ENCODE data around the gene TMEM108.

The TMEM108 gene

DNA sequence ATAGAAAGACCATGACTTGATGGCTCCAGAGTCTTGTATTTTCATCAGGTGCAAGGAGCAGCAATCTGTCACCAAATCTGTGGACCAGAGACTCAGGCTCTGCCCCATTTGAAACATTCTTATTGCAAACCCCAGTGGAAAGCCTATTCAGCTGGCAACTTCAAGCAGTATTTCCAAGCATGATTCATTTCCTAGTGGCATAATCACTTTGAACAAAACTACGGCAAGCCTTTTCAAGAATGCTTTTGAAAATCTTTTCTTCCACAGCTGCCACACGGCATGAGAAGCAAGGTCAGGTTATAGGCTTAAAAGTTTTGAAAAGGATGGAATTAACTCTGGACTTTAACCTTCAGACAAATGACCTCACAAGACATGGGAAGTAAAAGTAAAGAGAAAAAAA lies 239.6 kb downstream of the TMEM108 start:
- DNase-seq (ENCODE audit: low read depth): no peak

- no peak for DNase-seq (ENCODE audit: low read depth)
Measured at GRCh38 chr3:133278260-133279043, 240.3 kb downstream of the TMEM108 start.

- no peak for DNase-seq (ENCODE audit: low read depth)
Measured at GRCh38 chr3:133280586-133280985, 242.4 kb downstream of the TMEM108 start.

DNA sequence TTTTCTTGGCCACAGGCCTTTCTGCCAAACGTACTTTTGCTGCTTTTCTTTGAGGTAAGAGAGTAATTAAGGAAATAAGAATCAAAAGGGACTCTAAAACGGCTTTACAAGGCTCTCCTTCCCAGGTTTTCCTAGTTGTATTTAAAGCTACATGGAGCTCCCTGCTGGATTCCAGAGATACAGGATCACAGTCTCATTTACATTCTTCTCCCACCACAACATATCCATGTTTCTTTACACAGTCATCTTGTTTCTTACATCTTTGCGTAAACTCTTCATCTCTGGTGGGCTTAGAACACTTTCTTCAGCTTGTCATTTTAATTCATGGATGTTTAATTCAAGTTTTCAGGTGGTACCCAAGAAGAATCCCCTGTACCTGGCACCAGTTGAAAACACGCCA lies 244.0 kb downstream of the TMEM108 start:
- DNase-seq (ENCODE audit: low read depth): no peak

GRCh38 chr3:133283958-133284807 lies 246.0 kb downstream of the TMEM108 start:
- no peak for DNase-seq (ENCODE audit: low read depth)

DNA sequence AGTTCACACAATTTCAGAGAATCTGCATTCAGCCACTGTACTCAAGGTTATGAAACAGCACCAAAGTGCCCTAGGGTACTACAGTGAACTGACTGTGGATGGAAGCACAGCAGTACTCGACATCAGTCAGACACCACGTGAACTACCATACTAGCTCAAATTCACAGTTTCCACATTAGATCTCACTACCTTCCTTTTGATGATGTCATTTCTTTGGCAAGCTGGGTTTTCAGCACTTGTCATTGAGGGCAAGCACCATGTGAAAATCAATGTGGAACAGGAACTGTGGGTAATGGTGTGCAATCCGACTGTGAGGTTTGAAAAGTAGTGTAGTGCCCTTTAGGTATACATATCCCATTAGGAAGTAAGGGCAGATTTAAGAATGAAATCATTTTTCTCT lies 251.1 kb downstream of the TMEM108 start:
- DNase-seq (ENCODE audit: low read depth): no peak

DNA sequence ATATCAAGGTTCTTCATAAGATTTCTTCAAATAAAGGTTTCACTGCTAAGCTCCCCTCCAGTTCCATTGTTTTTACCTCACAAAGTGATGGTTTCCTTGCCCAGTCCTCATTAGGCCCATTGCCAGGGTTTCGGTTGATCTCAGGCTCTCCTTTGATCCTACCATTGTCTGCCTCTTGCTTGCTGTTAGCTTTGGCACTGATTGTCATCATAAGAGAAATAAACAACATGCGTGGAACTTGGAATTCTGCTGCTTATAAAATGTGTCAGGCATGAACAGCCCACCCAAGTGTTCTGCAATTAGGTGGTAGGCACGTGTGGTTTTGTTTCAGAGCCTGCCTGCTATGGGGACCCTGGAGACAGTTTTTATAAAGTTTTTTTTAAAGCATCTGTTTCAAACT lies 254.1 kb downstream of the TMEM108 start:
- no peak for DNase-seq (ENCODE audit: low read depth)

GRCh38 chr3:133293397-133294110 lies 255.4 kb downstream of the TMEM108 start:
- no peak for DNase-seq (ENCODE audit: low read depth)

DNA sequence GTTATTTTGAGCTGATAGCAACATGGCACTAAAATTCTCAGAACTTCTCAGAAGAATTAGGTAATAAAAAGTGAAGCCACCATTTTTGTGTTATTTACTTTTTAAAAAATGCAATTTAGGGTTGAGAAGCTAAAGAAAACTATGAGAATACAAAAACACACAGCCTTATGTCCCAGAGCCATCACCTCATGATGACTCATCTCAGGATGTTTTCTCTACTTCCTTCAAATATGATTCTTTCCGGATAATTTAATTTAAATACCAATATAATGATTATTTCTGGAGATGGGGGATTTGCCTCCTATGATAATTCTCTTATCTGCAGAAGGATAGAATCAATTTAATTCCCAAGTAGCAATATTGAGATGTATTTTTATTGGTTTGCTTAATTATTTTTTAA lies 256.1 kb downstream of the TMEM108 start:
- DNase-seq (ENCODE audit: low read depth): no peak

- no peak for DNase-seq (ENCODE audit: low read depth)
Measured at GRCh38 chr3:133295199-133295901, 257.2 kb downstream of the TMEM108 start.

- DNase-seq (ENCODE audit: low read depth): no peak
Measured at GRCh38 chr3:133295944-133296917, 258.0 kb downstream of the TMEM108 start.

DNA sequence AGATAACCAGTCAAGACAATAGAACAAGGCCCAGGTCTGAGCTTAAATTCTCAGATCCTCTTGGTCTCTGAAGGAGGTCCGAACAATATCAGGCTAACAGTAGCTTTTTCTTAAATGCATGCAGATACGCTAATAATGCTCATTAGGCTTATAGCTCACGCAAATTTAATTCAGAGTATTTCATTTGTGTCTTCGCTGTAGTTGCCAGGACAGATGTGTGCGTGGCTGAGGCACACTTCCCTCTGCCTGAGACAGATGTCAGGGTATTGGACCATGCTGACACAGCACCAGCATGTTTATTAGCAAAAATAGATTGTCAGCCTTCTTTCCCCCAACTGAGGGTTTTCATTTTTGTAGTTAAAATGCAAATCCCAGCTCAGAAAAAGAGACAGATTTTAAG lies 258.8 kb downstream of the TMEM108 start:
- DNase-seq (ENCODE audit: low read depth): no peak

- no peak for DNase-seq (ENCODE audit: low read depth)
Measured at GRCh38 chr3:133300102-133300501, 261.9 kb downstream of the TMEM108 start.

DNA sequence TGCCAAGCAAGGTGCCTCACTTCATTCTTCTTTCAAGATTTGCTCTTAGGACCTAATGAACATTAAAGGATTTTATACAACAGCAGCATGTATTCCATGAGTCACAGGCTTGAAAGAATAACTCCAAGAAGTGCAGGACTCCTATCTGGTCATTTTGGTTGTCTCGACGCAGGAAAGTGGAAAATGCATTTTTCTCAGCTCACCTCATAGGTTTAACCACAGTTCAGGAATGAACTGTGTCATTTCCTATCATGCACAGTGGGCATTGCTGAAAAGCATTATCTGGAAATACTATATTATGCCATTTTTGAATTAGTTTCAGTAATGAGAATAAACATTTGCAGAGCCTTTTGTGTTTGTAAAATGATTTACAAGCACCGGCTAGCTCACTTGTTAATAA lies 263.0 kb downstream of the TMEM108 start:
- no peak for DNase-seq (ENCODE audit: low read depth)

- no peak for DNase-seq (ENCODE audit: low read depth)
Measured at GRCh38 chr3:133301731-133302130, 263.5 kb downstream of the TMEM108 start.

DNA sequence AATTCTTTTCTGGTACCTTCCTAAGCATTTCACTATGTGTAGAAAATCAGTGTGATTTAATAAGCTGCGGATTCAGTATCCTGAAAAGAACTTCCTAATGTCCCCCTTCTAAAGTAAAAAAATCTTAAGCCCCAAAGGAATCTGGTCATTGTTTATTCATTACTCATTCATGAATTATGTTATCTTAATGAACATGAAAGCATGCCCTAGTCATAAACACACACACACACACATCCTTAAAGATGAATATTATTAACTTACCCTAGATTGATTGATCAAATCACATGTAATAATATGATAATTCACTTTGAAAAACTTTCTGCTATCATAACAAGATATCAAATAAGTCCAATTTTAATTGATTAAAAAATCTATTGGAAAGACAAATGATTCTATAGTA lies 265.2 kb downstream of the TMEM108 start:
- no peak for DNase-seq (ENCODE audit: low read depth)

DNA sequence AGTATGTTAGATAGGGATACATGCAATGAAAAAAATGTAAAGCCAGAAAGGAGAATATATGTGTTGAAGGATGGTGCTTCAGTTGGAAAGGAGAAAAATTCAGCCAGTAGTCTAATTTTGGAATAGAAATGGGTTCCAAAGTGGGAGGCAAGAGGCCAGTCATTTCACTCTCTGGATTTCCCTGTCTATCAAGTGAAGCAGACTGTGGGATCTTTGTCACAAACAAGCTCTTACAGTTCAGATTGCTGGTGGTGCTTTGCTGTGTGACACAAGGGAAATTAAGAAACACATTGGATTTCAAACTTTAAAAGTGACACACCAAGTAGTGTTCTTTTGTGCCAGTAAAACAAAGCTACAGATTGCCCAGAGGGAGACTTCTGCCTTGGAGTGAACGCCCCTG lies 279.7 kb downstream of the TMEM108 start:
- no peak for DNase-seq (ENCODE audit: low read depth)

- no peak for DNase-seq (ENCODE audit: low read depth)
Measured at GRCh38 chr3:133328373-133328772, 290.2 kb downstream of the TMEM108 start.

DNA sequence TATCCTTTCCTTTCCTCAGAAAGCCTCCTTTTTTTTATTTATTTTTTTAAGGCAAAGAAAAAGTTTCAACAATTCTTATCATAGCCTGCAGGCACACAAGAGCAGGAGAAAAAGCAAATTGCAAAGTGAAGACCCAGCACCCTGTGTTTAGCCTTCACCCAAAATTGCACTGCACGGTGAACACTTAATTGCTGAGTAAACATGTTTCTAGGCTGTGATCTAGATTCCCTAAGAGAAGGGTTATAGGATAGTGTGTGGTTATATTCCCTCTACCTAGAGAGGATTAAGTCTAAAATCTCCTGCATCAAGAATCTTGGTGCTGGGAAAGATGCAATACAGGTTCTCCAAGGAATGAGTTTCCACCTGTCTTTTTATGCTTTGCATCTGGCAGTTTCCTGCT lies 291.4 kb downstream of the TMEM108 start:
- no peak for DNase-seq (ENCODE audit: low read depth)

- no peak for DNase-seq (ENCODE audit: low read depth)
Measured at GRCh38 chr3:133330065-133330464, 291.9 kb downstream of the TMEM108 start.

- no peak for DNase-seq (ENCODE audit: low read depth)
Measured at GRCh38 chr3:133330522-133330921, 292.3 kb downstream of the TMEM108 start.

All from T follicular helper cell (primary cell).